Right lobe of liver (tissue), 4 donors: ENCODE measurements around the gene KREMEN1.

ENCODE experiments used
- POLR2A ChIP-seq: fragments of 450-650 bp; IDR thresholded peaks from one replicate; pipeline ENCODE4 v1.6.1; 2017; ENCODE audit warnings: antibody characterized with exemption, mild to moderate bottlenecking
- TF ChIP-seq, protein P1 (sequence below), 4 donors: fragments of 200-600 bp in 3 of 4; fragments of 450-650 bp in 1 of 4; IDR thresholded peaks; one replicate each; pipeline versions ENCODE4 v1.5.1 to v1.8.0; 2016 to 2022; ENCODE audit warnings: antibody characterized with exemption in 4 of 4, mild to moderate bottlenecking in 2 of 4
- donor health status: DM: no; HTN: no; CAD: no.
- donor health status: DM: no; HTN: no; CAD: no.
- donor health status: DM: no; HTN: yes; CAD: no.

DNA sequence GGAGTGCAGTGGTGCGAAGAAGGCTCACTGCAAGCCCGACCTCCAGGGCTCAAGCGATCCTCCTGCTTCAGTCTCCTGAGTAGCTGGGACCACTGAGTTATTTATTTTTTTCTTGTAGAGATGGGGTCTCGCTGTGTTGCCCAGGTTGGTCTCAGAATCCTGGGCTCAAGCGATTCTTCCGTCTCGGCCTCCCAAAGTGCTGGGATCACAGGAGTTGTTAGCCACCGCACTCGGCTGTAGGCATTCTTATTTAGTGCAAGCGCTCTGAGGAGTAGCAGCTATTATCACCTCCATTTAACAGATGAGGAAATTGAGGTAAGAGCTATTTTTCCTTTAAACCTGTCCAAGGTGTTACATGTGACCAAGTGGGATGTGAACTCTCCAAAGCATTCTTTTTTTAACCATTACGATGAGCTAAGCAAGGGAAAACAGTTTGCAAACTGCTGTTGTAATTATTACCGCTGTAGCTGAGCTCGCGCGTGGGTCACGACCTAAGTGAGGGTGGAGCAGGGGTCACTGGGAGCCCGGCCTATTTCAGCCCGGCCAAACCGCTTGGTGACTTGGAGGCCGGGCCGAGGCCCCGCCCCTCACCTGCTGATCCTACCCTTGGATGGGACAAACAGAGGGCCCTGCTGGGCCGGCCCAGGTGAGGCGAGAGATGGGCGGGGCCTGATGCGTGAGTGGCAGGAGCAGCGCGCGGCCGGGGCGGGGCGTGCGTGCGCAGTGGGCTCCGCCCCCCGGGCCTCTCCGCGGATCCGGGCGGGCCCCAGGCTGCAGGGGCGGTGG, 449 bp upstream of the KREMEN1 start:
- TF ChIP-seq, protein P1, sequence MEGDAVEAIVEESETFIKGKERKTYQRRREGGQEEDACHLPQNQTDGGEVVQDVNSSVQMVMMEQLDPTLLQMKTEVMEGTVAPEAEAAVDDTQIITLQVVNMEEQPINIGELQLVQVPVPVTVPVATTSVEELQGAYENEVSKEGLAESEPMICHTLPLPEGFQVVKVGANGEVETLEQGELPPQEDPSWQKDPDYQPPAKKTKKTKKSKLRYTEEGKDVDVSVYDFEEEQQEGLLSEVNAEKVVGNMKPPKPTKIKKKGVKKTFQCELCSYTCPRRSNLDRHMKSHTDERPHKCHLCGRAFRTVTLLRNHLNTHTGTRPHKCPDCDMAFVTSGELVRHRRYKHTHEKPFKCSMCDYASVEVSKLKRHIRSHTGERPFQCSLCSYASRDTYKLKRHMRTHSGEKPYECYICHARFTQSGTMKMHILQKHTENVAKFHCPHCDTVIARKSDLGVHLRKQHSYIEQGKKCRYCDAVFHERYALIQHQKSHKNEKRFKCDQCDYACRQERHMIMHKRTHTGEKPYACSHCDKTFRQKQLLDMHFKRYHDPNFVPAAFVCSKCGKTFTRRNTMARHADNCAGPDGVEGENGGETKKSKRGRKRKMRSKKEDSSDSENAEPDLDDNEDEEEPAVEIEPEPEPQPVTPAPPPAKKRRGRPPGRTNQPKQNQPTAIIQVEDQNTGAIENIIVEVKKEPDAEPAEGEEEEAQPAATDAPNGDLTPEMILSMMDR (IDR thresholded peaks at IDR 0.05): no peak
- no peak for TF ChIP-seq POLR2A
